ENCODE results near the gene C6orf132. TPM values are rescaled to one million over a fixed set of nuclear protein-coding genes. Genes with fewer than 3 reads are reported as not detected.

Gene C6orf132
- total RNA-seq, 1 experiment from 2014 or later: 48.4 TPM

DNA sequence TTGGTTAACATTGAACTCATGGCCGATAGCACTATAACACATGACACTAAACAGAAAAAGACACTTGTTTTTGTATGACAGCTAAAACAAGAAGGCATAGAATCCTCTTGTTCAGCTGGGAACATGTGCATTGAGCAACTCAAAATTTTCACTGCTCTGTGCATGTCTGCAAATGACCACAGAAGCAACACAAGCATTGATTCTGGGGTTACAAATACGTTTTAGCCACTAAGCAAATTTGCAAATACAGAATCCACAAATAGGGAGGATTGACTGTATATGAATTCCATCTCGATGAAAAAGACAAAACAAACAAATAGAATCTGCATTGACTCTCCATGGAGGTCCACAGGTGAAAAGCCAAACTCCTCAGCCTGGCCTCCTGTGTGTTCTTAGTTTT lies 31.7 kb downstream of the C6orf132 start:
- H2AK5ac ChIP-seq (ENCODE audit: insufficient read length, low read length): no peak overlapping the region
- no peaks in the 10 kb centered on the region for H3K9me3 ChIP-seq (ENCODE audit: control insufficient read depth, low read depth, low read length)
- H3K4me2 ChIP-seq (ENCODE audit: insufficient read depth, insufficient read length, low read length): no peak overlapping the region
- H2BK5ac ChIP-seq (ENCODE audit: insufficient read length, low read length): no peak overlapping the region
- WGBS (ENCODE audit: extremely low coverage, insufficient read length, low lambda C conversion rate): no CpG with 5 or more reads among the region's 3 CpGs
- H3K18ac ChIP-seq (ENCODE audit: insufficient read length, low read depth, low read length): no peak overlapping the region
- H3K79me2 ChIP-seq (ENCODE audit: insufficient read depth, low read length): no peaks in the 10 kb centered on the region
- H3K14ac ChIP-seq (ENCODE audit: insufficient read depth, low read length): no peak overlapping the region
- H4K20me1 ChIP-seq (ENCODE audit: control insufficient read depth, insufficient read depth, insufficient read length): no peaks in the 10 kb centered on the region
- no peaks in the 10 kb centered on the region for H3K4me1 ChIP-seq (ENCODE audit: insufficient read depth, low read length)
- H3K23me2 ChIP-seq (ENCODE audit: insufficient read length, low read depth, low read length, poor library complexity, severe bottlenecking): no peaks in the 10 kb centered on the region
- TF ChIP-seq, protein P1, sequence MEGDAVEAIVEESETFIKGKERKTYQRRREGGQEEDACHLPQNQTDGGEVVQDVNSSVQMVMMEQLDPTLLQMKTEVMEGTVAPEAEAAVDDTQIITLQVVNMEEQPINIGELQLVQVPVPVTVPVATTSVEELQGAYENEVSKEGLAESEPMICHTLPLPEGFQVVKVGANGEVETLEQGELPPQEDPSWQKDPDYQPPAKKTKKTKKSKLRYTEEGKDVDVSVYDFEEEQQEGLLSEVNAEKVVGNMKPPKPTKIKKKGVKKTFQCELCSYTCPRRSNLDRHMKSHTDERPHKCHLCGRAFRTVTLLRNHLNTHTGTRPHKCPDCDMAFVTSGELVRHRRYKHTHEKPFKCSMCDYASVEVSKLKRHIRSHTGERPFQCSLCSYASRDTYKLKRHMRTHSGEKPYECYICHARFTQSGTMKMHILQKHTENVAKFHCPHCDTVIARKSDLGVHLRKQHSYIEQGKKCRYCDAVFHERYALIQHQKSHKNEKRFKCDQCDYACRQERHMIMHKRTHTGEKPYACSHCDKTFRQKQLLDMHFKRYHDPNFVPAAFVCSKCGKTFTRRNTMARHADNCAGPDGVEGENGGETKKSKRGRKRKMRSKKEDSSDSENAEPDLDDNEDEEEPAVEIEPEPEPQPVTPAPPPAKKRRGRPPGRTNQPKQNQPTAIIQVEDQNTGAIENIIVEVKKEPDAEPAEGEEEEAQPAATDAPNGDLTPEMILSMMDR (conservative IDR thresholded peaks at IDR 0.05): no peak
- peaks cover 5% of the 10 kb centered on the region for H3K79me1 ChIP-seq (ENCODE audit: insufficient read depth, low read depth, low read length, poor library complexity, severe bottlenecking)
- no peak overlapping the region for H3K4ac ChIP-seq (ENCODE audit: low read depth, low read length)
- H3K9ac ChIP-seq (ENCODE audit: extremely low read depth, insufficient read length, low read length): no peak overlapping the region
- no peak overlapping the region for H4K5ac ChIP-seq (ENCODE audit: insufficient read length, low read depth, low read length)
- no peaks in the 10 kb centered on the region for H3K27me3 ChIP-seq (ENCODE audit: insufficient read depth, low read length)
- no peak overlapping the region for H2AFZ ChIP-seq (ENCODE audit: low read length)
- H2BK15ac ChIP-seq (ENCODE audit: low read depth, low read length): no peak overlapping the region
- H4K91ac ChIP-seq (ENCODE audit: insufficient read length, low read depth, low read length): no peak overlapping the region
- H3T11ph ChIP-seq (ENCODE audit: low read length): no peak overlapping the region
- Mint-ChIP-seq H3K4me1 (peaks cover 0 to 15% of the 10 kb centered on the region in 2 experiments; a peak in 2 of 4 replicates), H3K27me3 (ENCODE audit: low read depth) (no peaks in the 10 kb centered on the region), H3K9me3 (no peaks in the 10 kb centered on the region), H3K36me3 (ENCODE audit: insufficient read depth in 1 of 3, low read depth in 3 of 3) (peaks cover 23 to 46% (median 42%) of the 10 kb centered on the region in 3 experiments; a peak in 6 of 7 replicates), H3K27ac (no peak overlapping the region), H3K4me3 (no peak overlapping the region)
- H3K56ac ChIP-seq (ENCODE audit: insufficient read length, low read depth, low read length): no peak overlapping the region
- no peak overlapping the region for H3K23ac ChIP-seq (ENCODE audit: insufficient read length, low read depth, low read length)
- DNase-seq: no peak
- H3K27ac ChIP-seq (ENCODE audit: insufficient read length, low read depth, low read length): no peak overlapping the region
- no peak overlapping the region for H2BK20ac ChIP-seq (ENCODE audit: low read depth, low read length, poor library complexity, severe bottlenecking)
- no peak overlapping the region for H2BK120ac ChIP-seq (ENCODE audit: low read depth, low read length, poor library complexity, severe bottlenecking)
- no peak overlapping the region for H4K8ac ChIP-seq (replicated peaks; ENCODE audit: insufficient read length, low read depth, low read length)
- no peak overlapping the region for H2BK12ac ChIP-seq (ENCODE audit: insufficient read length, low read depth, low read length)
